HCT116 (cell line): Measurements from ENCODE around the gene COL5A1. TPM values are rescaled to one million over a fixed set of nuclear protein-coding genes. Genes with fewer than 3 reads are reported as not detected.

Experiments used
- ATAC-seq: fragments of 200-7000 bp; cut with Tn5 transposase; 2 replicates; pipeline ENCODE4 v1.9.1; 2020; ENCODE audit warnings: mild to moderate bottlenecking, moderate library complexity
- BruUV-seq: library from RNA; stranded (reverse); fragments of 400-500 nt; replicated peaks from 2 replicates; lab custom pipeline; 2021; lab: Mats Ljungman, UMichigan
- CTCF ChIA-PET: fragments of 300-600 bp; sonication (Branson Sonifier 250); formaldehyde crosslinking; loops from one replicate; lab custom pipeline; 2021; ENCODE audit warnings: antibody characterized with exemption; lab: Charles Lee
- POLR2A ChIA-PET: fragments of 300-600, 350-600 bp; sonication (Branson Sonifier 250); formaldehyde crosslinking; loops from one replicate; lab custom pipeline; 2021; ENCODE audit warnings: antibody characterized with exemption; lab: Charles Lee
- RAD21 ChIA-PET, 2 experiments: fragments of 300-600 bp; sonication (Branson Sonifier 250); formaldehyde crosslinking; loops; one replicate each; lab custom pipeline; 2023; ENCODE audit warnings: low total read pairs in 2 of 2; ENCODE audit not compliant: uncharacterized antibody in 2 of 2, unreplicated experiment in 2 of 2, low non-redundant PET in 1 of 2; lab: Charles Lee
- DNase-seq: peaks from one replicate; pipeline ENCODE4 v3.0.0-alpha.2; 2010; ENCODE audit warnings: low read depth, low spot score
- H2AFZ ChIP-seq: fragments of 200-600 bp; shearing (Covaris generic), sonication (generic); 2 replicates; pipeline ENCODE4 v1.6.1; 2017; ENCODE audit warnings: low read depth, mixed run types, mixed read lengths, antibody characterized with exemption, low read length; ENCODE audit not compliant: poor library complexity, severe bottlenecking
- H3K27ac ChIP-seq: 2 replicates; pipeline ENCODE4 v1.5.1; 2012; ENCODE audit warnings: low read depth, low read length
- H3K27me3 ChIP-seq: fragments of 200-600 bp; sonication (generic); 2 replicates; pipeline ENCODE4 v1.6.1; 2016; ENCODE audit warnings: mixed run types, low read length, mixed read lengths; ENCODE audit not compliant: insufficient read depth
- H3K36me3 ChIP-seq, 2 experiments: fragments of 200-500 bp in 1 of 2; fragments of 200-600 bp in 1 of 2; sonication (Bioruptor generic) in 1 of 2; sonication (generic) in 1 of 2; 2 replicates each; pipeline versions ENCODE4 v1.5.1 to v1.6.1; 2014 to 2016; ENCODE audit warnings: low read length in 2 of 2, inconsistent platforms in 1 of 2, mixed read lengths in 1 of 2, mixed run types in 1 of 2; ENCODE audit not compliant: insufficient read depth in 2 of 2, control insufficient read depth in 1 of 2
- H3K4me1 ChIP-seq, 2 experiments: fragments of 200-600 bp in 1 of 2; sonication (generic) in 1 of 2; 2 replicates each; pipeline versions ENCODE4 v1.5.1 to v1.6.1; 2012 to 2017; ENCODE audit warnings: low read length in 2 of 2, inconsistent platforms in 1 of 2, mild to moderate bottlenecking in 1 of 2, mixed read lengths in 1 of 2, mixed run types in 1 of 2, moderate library complexity in 1 of 2; ENCODE audit not compliant: insufficient read depth in 2 of 2, control insufficient read depth in 1 of 2
- H3K4me2 ChIP-seq: fragments of 200-600 bp; sonication (generic); 2 replicates; pipeline ENCODE4 v1.6.1; 2017; ENCODE audit warnings: mixed run types, low read length, mixed read lengths
- H3K4me3 ChIP-seq, 2 experiments: fragments of 200-600 bp in 1 of 2; sonication (generic) in 1 of 2; replicated peaks in 1 of 2; 2 replicates each; pipeline ENCODE4 v1.5.1; 2011 to 2016; ENCODE audit warnings: low read length in 2 of 2, control low read depth in 1 of 2, low read depth in 1 of 2, mild to moderate bottlenecking in 1 of 2, mixed read lengths in 1 of 2, mixed run types in 1 of 2
- H3K79me2 ChIP-seq: fragments of 200-600 bp; sonication (generic); 2 replicates; pipeline ENCODE4 v1.6.1; 2017; ENCODE audit warnings: mild to moderate bottlenecking, mixed run types, low read length, moderate library complexity, mixed read lengths; ENCODE audit not compliant: insufficient read depth
- H3K9ac ChIP-seq: fragments of 200-600 bp; sonication (generic); 2 replicates; pipeline ENCODE4 v1.6.1; 2016; ENCODE audit warnings: low read length, mixed read lengths
- H3K9me2 ChIP-seq: fragments of 200-600 bp; sonication (generic), shearing (Covaris generic); 2 replicates; pipeline ENCODE4 v1.6.1; 2017; ENCODE audit warnings: mixed run types, mild to moderate bottlenecking, moderate library complexity; ENCODE audit not compliant: insufficient read depth
- H3K9me3 ChIP-seq, 2 experiments: fragments of 200-500 bp in 1 of 2; fragments of 200-600 bp in 1 of 2; sonication (Bioruptor generic) in 1 of 2; sonication (generic) in 1 of 2; 2 replicates each; pipeline ENCODE4 v1.6.1; 2014 to 2017; ENCODE audit warnings: low read length in 2 of 2, mixed read lengths in 2 of 2, inconsistent platforms in 1 of 2, low read depth in 1 of 2, mild to moderate bottlenecking in 1 of 2, mixed run types in 1 of 2, moderate library complexity in 1 of 2; ENCODE audit not compliant: control insufficient read depth in 1 of 2, insufficient read depth in 1 of 2
- H4K20me1 ChIP-seq: fragments of 200-600 bp; sonication (generic), shearing (Covaris generic); 2 replicates; pipeline ENCODE4 v1.6.1; 2017; ENCODE audit warnings: mixed run types, mild to moderate bottlenecking, moderate library complexity; ENCODE audit not compliant: insufficient read depth
- CBX3 ChIP-seq: IDR thresholded peaks from 2 replicates; pipeline ENCODE4 v1.6.1; 2012; ENCODE audit warnings: low read depth
- CEBPB ChIP-seq: IDR thresholded peaks from 2 replicates; pipeline ENCODE4 v1.6.1; 2012; ENCODE audit warnings: low read depth
- EGR1 ChIP-seq: IDR thresholded peaks from 2 replicates; pipeline ENCODE4 v1.6.1; 2012; ENCODE audit warnings: low read depth
- EZH2phosphoT487 ChIP-seq: fragments of 200-600 bp; IDR thresholded peaks from 2 replicates; pipeline ENCODE4 v1.6.1; 2018; ENCODE audit warnings: antibody characterized with exemption, borderline replicate concordance
- FOSL1 ChIP-seq: IDR thresholded peaks from 2 replicates; pipeline ENCODE4 v1.6.1; 2012; ENCODE audit warnings: low read depth
- JUND ChIP-seq: IDR thresholded peaks from 2 replicates; pipeline ENCODE4 v1.6.1; 2012
- POLR2A ChIP-seq: IDR thresholded peaks from 2 replicates; pipeline ENCODE4 v1.7.0; 2011; ENCODE audit warnings: borderline replicate concordance; ENCODE audit not compliant: insufficient read depth, insufficient read length; ENCODE audit errors: extremely low read depth
- POLR2AphosphoS5 ChIP-seq: IDR thresholded peaks from 2 replicates; pipeline ENCODE4 v1.6.1; 2011; ENCODE audit warnings: mild to moderate bottlenecking, low read depth, low read length, moderate library complexity
- SIN3A ChIP-seq: IDR thresholded peaks from 2 replicates; pipeline ENCODE4 v1.6.1; 2012; ENCODE audit warnings: low read depth
- SP1 ChIP-seq: IDR thresholded peaks from 2 replicates; pipeline ENCODE4 v1.6.1; 2012; ENCODE audit warnings: low read depth
- SRF ChIP-seq: IDR thresholded peaks from 2 replicates; pipeline ENCODE4 v1.6.1; 2012; ENCODE audit warnings: low read depth
- TCF7L2 ChIP-seq: IDR thresholded peaks from 2 replicates; pipeline ENCODE4 v1.7.0; 2011; ENCODE audit warnings: borderline replicate concordance, inconsistent platforms; ENCODE audit not compliant: insufficient read depth, insufficient read length; ENCODE audit errors: extremely low read depth
- YY1 ChIP-seq: IDR thresholded peaks from 2 replicates; pipeline ENCODE4 v1.6.1; 2011; ENCODE audit warnings: low read length, low read depth, moderate library complexity, mild to moderate bottlenecking; ENCODE audit not compliant: insufficient replicate concordance; ENCODE audit errors: extremely low read depth
- ZFX ChIP-seq: fragments of 450-650 bp; IDR thresholded peaks from 2 replicates; pipeline ENCODE4 v1.6.1; 2017
- intact Hi-C: fragments of 100-400 bp; cut with micrococcal nuclease; formaldehyde crosslinking; loops from 2 replicates; pipeline ENCODE4 v1.10.0; 2022
- total RNA-seq: library from RNA; stranded (reverse); gene quantifications from one replicate; pipeline ENCODE4 v1.2.1, GENCODE V29; 2021; ENCODE audit not compliant: unreplicated experiment
- TF ChIP-seq, protein P1 (sequence below): IDR thresholded peaks from 2 replicates; pipeline ENCODE4 v1.6.1; 2011; ENCODE audit warnings: mild to moderate bottlenecking, low read length, moderate library complexity; ENCODE audit not compliant: insufficient replicate concordance; ENCODE audit errors: extremely low read depth
- TF ChIP-seq, protein P2 (sequence below): IDR thresholded peaks from 2 replicates; pipeline ENCODE4 v1.6.1; 2012; ENCODE audit warnings: low read depth
- TF ChIP-seq, protein P3 (sequence below): IDR thresholded peaks from 2 replicates; pipeline ENCODE4 v1.6.1; 2012
- TF ChIP-seq, protein P4 (sequence below): IDR thresholded peaks from 2 replicates; pipeline ENCODE4 v1.6.1; 2012

The COL5A1 gene
- total RNA-seq, 1 experiment from 2014 or later, result 0.30 TPM

DNA sequence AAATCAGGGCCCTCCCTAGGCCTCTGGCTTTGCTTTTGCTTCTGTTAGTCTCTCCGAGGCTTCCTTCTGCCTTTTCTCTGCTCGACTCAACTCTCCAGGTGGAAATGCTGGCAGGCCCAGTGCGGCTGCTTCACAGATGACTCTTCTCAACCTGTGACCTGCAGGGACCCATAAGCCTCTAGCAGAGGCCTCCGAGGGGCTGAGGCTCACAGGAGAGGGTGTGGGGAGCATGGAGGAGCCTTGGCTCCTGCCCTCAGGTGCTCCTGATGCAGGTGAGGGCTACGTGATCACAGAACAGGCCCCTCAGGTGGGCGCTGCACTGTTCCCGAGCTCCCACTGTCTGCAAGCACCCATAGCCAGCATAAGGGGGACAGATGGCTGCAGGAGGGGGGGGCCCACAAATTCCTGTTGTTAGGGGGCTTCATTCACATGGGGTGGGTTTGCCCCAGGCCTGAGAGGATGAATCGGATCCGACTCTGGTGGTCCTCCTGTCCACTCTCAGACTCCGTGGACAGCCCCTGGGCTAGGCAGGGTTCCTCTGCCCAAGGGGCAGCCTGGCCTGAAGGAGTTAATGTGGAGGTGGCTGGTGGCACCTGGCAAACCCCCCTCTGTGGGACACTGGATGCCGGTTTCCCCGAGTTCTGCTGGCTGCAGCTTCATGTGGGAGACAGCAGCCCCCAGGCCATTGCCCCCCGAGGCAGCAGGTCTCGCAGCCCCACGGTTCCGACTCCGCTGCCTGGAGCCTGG is 228.1 kb downstream of the COL5A1 start:
- no peak overlapping the region for H3K4me2 ChIP-seq
- no peak overlapping the region for H3K27ac ChIP-seq
- H3K9ac ChIP-seq, result no peak overlapping the region
- no peaks in the 10 kb centered on the region for H3K9me2 ChIP-seq
- H3K27me3 ChIP-seq, result peaks cover under 1% of the 10 kb centered on the region; the same call in 1 of the 2 replicates
- no peaks in the 10 kb centered on the region for H3K9me3 ChIP-seq
- no TSS peak for BruUV-seq
- H3K36me3 ChIP-seq, result no peaks in the 10 kb centered on the region
- CTCF ChIA-PET, result no interaction called here
- H2AFZ ChIP-seq, result no peak overlapping the region
- no peak overlapping the region for H3K4me3 ChIP-seq
- H3K4me1 ChIP-seq, result no peaks in the 10 kb centered on the region
- POLR2A ChIA-PET, result no interaction called here
- H3K79me2 ChIP-seq, result no peaks in the 10 kb centered on the region
- H4K20me1 ChIP-seq, result no peaks in the 10 kb centered on the region
- no peak for DNase-seq
- TF ChIP-seq SP1, result no peak
- TF ChIP-seq ZFX, result no peak
- no peak for TF ChIP-seq CEBPB
- TF ChIP-seq POLR2AphosphoS5, result no peak
- TF ChIP-seq SRF, result no peak
- TF ChIP-seq, protein P1, sequence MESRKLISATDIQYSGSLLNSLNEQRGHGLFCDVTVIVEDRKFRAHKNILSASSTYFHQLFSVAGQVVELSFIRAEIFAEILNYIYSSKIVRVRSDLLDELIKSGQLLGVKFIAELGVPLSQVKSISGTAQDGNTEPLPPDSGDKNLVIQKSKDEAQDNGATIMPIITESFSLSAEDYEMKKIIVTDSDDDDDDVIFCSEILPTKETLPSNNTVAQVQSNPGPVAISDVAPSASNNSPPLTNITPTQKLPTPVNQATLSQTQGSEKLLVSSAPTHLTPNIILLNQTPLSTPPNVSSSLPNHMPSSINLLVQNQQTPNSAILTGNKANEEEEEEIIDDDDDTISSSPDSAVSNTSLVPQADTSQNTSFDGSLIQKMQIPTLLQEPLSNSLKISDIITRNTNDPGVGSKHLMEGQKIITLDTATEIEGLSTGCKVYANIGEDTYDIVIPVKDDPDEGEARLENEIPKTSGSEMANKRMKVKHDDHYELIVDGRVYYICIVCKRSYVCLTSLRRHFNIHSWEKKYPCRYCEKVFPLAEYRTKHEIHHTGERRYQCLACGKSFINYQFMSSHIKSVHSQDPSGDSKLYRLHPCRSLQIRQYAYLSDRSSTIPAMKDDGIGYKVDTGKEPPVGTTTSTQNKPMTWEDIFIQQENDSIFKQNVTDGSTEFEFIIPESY, result no peak
- no peak for TF ChIP-seq EZH2phosphoT487
- no peak for TF ChIP-seq POLR2A
- no peak for TF ChIP-seq SIN3A
- no peak for TF ChIP-seq CBX3
- TF ChIP-seq, protein P2, sequence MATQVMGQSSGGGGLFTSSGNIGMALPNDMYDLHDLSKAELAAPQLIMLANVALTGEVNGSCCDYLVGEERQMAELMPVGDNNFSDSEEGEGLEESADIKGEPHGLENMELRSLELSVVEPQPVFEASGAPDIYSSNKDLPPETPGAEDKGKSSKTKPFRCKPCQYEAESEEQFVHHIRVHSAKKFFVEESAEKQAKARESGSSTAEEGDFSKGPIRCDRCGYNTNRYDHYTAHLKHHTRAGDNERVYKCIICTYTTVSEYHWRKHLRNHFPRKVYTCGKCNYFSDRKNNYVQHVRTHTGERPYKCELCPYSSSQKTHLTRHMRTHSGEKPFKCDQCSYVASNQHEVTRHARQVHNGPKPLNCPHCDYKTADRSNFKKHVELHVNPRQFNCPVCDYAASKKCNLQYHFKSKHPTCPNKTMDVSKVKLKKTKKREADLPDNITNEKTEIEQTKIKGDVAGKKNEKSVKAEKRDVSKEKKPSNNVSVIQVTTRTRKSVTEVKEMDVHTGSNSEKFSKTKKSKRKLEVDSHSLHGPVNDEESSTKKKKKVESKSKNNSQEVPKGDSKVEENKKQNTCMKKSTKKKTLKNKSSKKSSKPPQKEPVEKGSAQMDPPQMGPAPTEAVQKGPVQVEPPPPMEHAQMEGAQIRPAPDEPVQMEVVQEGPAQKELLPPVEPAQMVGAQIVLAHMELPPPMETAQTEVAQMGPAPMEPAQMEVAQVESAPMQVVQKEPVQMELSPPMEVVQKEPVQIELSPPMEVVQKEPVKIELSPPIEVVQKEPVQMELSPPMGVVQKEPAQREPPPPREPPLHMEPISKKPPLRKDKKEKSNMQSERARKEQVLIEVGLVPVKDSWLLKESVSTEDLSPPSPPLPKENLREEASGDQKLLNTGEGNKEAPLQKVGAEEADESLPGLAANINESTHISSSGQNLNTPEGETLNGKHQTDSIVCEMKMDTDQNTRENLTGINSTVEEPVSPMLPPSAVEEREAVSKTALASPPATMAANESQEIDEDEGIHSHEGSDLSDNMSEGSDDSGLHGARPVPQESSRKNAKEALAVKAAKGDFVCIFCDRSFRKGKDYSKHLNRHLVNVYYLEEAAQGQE, result no peak
- no peak for TF ChIP-seq FOSL1
- no peak for TF ChIP-seq JUND
- no peak for TF ChIP-seq EGR1
- TF ChIP-seq TCF7L2, result no peak
- no peak for TF ChIP-seq YY1
- TF ChIP-seq, protein P3, sequence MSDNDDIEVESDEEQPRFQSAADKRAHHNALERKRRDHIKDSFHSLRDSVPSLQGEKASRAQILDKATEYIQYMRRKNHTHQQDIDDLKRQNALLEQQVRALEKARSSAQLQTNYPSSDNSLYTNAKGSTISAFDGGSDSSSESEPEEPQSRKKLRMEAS, result no peak
- TF ChIP-seq, protein P4, sequence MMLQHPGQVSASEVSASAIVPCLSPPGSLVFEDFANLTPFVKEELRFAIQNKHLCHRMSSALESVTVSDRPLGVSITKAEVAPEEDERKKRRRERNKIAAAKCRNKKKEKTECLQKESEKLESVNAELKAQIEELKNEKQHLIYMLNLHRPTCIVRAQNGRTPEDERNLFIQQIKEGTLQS, result no peak
- TF ChIP-seq, all 23 proteins: peak for 0
- RAD21 ChIA-PET, result no interaction called here
- no peak for ATAC-seq
- intact Hi-C loops, result no loop called here
